Stimulated activated CD8-positive, alpha-beta memory T cell treated with anti-CD3 and anti-CD28 coated beads, Interleukin-7, amount 100 ng/mL, for 4 hours (primary cell): ENCODE results near the gene PRKCE.

Source experiments
- DNase-seq, 2 donors: peaks; one replicate each; pipeline ENCODE4 v3.0.0-alpha.2; 2020; ENCODE audit warnings: low read depth in 2 of 2

Gene PRKCE

DNA sequence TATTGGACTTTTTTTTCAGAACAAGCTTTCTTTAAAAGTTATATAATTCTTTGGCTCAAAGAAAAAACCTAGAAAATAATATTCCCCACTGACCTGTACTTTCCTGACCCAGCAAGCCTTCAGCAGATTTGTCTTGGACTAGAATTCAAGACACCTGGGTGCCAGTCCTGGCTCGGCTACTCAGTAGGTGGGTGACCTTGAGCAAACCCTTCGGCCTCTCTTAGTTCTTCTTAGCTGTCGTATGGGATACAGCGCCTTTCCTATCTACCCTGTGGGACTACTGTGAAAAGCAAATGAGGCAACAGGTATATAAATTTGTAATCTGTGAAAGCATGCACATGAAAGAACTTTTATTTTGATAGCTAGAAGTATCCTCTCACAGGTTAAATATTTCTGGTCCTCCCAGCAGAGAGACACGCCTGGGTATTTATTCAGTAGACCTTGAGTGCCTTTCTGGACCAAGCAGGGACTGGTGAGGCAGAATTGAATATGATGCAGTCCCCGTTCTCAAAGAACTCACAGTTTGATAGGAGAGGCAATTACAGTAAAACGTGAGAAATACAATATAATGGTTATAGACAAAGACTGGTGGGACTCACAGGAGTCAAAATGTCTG, 576.3 kb downstream of the PRKCE start:
- DNase-seq, result no peak

- no peak for DNase-seq
These were observed 577.9 kb downstream of the PRKCE start for GRCh38 chr2:46229134-46230063.

- no peak for DNase-seq
These were observed 578.7 kb downstream of the PRKCE start for GRCh38 chr2:46230115-46230571.

DNA sequence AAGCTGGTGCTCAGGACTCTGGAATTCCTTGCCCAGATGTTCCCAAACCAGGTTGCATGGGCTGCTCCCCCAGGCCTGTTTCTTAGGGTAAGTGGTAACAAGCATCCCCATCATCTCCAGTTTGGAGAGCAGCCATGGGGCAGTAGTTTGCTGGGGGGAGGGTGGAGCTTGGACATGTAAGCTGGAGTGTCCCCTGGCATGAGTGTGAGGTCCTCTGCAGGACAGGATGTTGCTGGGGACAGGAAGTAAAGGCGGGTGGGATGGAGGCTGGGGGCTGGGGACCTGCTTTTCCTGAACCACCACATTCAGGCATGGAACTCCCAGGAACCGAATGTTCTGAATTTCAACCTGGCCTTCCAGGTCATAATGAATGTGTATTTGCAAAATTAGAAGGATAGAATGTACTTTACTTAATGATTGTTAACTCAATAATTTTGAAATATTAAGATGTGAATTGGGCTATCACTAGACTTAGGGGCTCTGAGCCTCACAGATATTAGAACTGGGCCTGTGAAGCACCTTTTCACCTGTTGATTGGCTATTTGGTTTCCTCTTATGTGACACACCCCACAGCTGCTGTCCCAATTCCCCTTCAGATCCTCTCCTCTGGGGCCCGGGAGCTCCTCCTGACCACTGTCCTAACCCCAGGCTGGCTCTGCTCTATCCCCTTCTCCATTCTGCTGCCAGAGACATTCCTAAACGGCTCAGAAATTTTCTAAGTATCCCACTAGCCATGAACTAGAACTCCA, 579.4 kb downstream of the PRKCE start:
- no peak for DNase-seq

GRCh38 chr2:46231721-46232120, 580.2 kb downstream of the PRKCE start:
- DNase-seq, result no peak

DNA sequence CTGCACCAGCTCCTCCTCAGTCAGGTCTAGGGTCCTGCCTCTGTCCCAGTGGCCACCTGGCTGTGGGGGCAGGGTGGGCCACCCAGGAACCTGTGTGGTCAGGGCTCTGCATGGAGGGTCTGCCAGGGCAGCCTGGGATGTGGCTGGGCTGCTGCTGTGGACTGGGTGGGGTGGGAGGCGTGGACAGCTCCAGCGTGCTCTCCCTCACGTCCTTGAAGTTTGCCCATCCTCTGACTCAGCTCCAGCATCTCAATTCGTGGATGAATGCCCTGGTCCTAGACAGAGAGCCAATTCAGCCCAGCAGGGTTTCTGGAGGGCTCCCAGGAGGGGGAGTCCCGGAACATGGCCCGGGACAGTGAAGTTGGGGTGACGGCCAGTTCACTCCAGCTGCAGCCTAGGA, 581.4 kb downstream of the PRKCE start:
- DNase-seq, result no peak

DNA sequence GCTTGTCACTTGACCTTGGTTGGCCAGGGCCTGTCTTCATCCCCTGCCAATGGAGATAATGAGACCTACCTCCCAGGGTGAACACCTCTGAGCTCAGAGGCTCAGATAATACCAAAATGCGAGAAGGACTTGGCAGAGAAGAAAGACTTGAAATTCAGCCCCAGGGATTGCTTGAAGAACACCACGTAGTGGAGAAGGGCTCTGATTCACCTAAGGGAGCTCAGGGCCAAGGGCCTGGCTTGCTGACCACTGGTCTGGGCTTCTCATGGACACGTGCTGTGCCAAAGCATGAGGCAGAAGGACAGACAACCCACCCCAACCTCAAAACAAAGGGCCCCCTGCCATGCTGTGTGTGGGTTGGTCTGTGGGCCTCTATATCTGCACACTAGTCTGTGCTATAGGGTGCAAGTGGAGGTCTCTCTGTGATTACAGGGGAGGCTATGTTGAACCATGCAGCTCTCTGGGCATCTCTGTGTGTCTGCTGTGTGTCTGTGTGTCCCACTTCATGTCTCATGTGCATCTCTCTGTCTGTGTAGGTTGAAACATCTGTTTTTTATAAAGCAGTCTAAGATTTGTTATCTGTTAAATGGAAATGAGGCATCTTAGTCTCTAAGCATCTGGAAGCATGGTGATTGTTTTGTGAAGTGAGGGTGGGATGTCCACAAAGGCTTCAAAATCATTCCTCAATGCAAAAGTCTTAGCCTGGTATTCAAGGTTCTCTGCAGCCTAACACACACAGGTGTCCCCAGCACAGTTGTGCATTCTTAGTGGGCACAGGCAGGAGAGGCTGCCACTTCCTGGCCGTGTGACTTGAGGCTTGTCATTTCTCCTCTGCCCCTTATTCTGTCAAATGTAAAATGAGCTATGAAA, 584.8 kb downstream of the PRKCE start:
- no peak for DNase-seq

GRCh38 chr2:46236876-46237859, 585.7 kb downstream of the PRKCE start:
- DNase-seq, result no peak
